HUDEP-2 (cell line): ENCODE measurements around the gene SGPP2.

Source experiments
- DNase-seq, 76 experiments: peaks; one replicate each; lab custom pipeline; 2025; ENCODE audit not compliant: unreplicated experiment in 76 of 76; lab: John Stamatoyannopoulos, UW

Gene SGPP2

DNA sequence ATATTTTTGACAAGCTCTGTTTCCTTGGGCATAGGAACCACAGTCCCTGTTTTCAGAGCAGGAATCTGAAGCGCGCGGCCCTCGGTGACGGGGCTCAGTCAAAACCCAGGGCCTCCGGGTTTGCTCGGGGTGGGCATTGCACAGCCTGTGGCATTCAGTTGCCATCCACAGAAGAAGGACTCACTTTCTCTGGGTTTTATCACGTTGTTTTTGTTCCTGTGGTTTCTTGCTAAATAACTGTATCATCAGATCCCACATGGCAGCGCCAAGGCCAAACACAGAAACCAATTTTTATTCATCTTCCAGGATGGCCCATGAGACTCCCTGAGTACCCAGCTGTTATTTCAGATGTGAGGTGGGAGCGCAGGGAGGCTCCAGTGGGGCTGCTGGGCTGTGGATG, 35.6 kb downstream of the SGPP2 start:
- DNase-seq, result no peak

DNA sequence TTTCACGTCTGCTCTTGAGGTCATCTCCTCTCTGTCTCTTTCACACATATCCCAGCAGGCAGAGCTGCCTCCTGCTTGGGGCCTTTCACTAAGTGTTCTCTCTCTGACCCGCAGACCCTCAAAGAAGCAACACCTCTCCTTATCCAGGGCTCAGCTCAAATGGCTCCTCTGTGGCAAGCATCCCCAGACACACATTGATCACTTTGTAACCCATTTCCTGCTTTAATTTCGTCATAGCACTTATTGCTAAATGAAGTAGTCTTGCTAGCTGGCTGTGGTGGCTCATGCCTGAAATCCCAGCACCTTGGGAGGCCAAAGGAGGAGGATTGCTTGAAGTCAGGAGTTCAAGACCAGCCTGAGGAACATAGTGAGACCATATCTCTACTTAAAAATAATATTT, 41.4 kb downstream of the SGPP2 start:
- no peak for DNase-seq

DNA sequence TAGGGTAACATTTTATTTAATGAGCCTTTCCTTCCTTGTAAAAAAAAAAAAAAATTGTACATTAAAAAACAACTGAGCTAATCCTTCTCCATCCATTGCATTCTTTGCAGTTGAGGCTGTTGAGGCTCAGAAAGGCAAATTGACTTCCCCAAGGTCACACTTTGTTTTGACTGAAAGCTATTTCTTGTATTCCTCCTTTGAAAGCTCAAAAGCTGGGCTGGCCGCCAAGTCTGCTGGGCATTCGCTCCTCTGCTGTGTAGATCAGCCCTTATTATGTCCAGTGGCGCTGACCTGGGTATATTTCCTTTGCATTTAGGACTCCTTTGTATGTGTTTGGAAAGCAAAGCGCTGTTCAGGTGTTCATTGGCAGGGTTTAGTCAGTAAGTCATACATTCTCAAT, 44.0 kb downstream of the SGPP2 start:
- DNase-seq, result peak in 2 of 76 experiments; percentile 2 to 10

DNA sequence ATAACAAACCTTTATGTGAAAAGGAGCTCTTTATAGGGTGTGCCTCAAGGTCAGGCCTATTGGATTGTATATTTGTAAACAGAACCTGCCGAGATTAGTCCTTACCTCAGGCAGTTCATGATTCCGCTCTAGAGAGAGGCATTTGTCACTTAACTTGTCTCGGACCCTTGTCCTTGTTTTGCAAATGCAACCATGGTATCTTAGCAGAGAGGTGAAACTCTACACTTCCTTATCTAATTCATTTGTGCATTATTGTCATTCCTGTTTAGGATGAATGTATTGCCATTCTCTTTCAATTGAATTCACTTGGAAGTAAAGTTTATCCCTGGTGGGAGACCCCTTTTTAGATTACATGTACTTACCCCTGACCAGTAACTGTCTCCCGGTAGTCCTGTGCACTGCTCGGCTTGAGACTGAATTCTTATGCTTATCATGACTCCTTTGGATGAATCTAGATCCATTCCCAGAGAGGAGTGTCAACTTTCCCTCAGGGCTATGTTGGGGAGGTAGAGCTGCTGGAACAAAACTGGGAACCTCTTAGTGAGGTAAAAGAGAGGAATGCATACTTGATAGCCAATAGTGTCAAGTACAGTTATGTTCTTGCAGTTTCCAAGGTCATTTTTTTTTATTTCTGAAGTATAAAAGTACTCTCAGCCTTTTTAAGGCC, 46.6 kb downstream of the SGPP2 start:
- DNase-seq, result no peak

DNA sequence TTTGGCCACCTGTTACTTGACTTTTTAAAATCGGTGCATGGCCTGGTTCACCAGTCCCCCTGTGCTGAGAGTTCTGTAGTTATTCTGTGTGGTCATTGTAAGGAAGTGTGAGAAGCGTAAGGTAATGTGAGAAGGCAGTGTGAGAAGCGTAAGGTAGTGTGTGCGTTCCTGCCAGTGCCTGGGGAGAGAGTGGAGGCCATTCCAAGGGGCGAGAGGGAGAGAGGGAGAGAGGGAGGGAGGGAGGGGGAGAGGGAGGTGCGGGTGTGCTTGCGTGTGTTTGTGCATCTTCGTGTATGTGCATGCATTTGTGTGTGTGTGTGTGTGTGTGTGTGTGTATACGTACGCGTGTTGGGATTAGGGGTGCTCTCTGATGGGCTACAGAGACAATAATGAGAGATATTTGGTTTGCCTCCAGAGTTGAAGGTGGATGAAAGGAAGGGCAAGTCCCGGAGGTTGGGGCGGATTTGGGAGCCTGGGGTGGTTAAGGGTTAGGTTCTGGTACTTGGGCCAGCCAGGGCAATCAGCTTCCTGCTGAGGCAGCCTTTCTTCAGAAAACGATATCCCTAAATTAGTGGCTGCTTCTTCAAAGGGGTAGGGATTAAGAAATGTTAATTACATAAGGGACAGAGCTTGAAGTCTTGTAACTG, 53.7 kb downstream of the SGPP2 start:
- no peak for DNase-seq

DNA sequence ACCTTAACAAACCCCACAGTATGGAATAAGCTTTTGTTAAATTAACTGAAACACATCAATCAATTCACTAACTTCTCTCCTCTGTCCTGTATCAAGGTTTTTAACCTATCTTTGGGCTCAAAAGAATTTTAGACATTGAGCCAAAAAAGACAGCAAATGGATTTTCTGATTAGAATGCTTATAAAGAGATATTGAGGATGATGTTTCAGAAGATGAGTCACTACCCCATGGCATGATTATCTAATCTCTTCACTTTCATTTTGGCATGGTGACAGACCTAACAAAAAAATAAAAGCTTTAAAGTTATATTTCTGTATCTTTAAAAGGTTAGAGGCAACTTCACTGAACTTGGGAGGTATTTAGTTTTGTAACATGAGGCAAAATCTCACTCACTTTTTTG, 55.5 kb downstream of the SGPP2 start:
- no peak for DNase-seq

DNA sequence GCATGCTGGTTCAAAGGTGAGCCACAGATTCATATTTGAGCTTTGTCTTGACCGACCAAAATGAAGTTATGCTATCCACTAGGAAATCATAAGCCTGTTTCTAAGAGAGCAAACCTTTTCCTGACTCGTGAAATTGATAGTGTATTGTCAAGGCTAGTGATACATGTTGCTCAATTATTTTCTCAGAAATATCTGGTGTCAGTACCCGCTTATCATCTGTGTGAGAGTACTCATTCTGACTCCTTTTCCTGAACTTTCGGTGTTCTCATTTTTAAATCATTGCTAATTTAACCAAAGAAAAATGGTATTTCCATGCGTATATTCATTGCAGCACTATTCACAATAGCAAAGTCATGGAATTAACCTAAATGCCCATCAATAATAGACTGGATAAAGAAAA, 56.2 kb downstream of the SGPP2 start:
- DNase-seq, result no peak

DNA sequence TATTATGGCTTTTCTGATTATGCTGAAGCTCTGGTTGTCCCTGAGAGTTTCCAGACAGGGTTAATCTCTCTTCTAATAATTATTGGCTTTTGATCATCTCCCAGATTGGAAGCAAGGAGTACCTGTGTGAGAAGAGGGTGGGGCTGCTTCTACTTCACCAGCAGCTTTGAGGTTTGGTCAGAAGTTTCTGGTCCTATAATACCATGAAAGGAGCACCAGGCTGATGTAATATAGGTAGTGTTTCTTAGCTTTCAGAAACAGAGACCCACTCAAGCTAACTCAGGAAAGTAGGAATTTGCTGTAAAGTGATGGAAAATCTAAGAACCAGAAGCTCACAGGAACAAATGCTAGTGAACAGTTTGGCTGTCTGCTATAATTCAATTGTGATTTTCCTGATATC, 57.6 kb downstream of the SGPP2 start:
- no peak for DNase-seq

DNA sequence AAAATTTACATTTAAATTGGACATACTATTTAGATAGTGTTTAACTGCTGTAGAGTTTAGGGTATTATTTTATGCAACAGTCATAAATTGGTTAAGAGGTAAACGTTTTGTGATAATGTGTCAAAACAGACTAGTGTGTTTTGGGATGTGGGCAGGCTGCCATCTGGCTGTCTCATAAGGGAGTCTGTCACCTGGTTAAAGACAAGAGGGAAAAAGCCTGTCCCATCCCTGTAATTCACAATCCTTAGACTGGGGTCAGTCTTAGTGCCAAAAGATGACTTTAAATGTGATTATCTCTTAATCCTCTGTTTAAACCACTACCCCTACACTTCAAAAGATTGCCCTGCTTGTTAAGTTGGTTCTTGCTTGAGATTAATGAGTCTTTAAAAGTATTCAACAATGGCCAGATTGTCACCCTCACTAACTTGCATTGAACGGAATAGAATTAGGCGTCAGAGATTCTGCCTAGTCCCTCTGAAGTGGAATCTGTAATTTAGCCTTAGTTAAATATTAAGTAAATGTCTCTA, 59.2 kb downstream of the SGPP2 start:
- DNase-seq, result no peak

DNA sequence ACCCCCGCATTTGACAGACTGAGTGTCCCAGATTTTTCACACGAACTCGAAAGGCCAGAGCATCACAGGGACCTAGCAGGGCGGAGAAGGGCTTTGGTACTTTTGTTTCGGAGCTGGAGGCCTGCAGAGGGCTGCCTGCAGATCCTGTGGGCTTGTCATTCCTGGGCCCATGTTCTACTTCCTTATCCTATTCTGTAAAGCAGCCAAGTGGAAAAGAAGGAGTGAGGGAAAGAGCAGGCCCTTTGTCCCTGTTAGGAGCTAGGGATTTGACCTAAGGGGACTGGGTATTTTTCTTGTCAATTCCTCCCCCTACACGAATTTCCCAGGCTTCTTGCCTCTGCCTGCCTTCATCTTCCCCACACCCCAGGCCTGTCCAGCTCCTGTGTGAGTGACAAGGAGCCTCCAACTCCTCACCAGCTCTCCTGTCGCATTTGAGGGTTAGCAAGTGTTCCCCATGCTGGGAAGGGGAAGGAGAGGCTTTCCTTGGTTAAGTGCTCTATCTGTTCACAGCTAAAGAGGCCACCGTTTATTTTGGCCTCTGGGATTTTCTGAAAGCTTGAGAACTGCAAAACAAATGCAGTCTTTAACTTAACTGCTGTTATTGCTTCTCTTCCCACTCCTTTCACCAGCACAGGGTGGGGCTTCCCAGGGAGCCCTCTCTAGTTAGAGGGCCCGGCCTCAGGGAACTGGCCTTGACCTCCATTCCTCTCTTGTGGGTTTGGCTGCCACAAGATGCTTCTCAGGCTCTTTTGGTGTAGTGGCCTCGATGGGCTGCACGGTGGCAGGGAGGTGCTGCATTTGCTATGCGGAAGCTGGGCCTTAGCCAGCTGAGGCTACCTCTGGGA, 61.2 kb downstream of the SGPP2 start:
- DNase-seq, result no peak

DNA sequence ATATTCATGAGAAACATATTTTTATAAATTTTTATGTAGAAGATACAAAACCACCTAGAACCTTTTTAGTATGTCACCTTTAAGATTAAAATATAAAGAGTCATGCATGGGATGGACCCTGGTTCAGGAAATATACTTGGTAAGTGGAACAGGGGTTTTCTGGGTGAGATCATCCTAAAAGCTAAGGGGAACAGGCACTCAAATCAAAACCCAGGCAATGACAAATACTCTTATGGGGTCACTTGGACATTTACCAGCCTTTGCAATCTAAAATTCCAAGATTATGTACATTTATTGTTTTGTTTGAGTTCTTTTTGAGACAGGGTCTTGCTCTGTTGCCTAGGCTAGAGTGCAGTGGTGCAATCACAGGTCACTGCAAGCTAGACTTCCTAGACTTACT, 65.8 kb downstream of the SGPP2 start:
- DNase-seq, result no peak

DNA sequence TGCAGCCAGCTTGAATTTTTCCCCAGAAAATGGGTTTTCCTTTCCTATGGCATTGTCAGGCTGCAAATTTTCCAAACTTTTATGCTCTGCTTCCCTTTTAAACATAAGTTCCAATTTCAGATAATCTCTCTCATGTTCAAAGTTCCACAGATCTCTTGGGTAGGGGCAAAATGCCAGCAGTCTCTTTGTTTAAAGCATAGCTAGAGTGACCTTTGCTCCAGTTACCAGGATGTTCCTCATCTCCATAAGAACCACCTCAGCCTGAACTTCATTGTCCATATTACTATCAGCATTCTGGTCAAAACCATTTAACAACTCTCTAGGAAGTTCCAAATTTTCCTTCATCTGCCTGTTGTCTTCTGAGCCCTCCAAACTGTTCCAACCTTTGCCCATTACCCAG, 68.3 kb downstream of the SGPP2 start:
- DNase-seq, result no peak

DNA sequence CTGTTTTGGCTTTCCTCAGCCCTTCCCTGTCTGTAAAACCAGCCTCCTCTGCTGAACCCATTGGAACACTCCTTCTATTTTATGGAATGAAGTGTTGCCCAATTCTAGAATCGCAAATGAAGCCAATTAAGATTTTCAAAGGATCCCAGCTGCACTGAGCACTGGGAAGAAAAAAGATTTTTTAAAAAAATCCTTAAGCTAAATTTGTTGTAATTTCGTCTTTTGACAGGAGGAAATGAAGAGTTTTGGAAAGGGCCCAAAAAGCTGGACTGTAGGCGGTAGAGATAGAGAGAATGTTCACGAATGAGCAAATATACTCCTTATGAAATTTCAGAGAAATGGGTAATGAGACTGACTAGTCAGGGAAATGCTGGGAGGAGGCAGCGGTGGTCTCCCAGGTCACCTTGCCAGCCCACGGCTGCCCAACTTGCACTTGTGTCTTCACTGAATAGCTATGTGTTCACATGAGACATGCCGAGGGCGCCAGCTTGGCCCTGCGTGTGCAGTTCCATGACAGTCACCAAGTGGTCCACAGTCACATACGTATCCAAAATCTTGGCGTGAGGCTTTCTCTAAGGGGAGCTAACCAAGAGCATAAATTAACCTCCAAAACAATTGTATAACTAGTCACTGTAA, 69.9 kb downstream of the SGPP2 start:
- DNase-seq, result no peak

DNA sequence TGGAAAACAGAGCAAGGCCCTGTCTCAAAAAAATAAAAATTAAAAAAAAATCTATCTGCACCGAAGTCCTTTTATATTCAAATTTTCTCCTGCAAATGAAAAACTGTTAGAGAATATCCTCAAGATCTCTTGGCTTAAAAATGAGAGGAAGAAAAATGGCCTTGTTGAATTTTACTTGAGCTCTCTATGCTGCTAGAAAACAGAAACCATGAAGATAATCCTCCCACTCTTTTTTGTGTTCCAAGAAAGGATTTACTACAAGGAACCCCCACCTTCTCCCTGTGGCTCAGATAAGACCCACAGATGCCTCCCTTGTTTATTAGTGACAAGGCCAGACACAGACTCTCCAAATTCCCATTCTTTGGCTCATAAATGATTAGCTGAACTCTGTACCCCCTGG, 71.0 kb downstream of the SGPP2 start:
- no peak for DNase-seq

DNA sequence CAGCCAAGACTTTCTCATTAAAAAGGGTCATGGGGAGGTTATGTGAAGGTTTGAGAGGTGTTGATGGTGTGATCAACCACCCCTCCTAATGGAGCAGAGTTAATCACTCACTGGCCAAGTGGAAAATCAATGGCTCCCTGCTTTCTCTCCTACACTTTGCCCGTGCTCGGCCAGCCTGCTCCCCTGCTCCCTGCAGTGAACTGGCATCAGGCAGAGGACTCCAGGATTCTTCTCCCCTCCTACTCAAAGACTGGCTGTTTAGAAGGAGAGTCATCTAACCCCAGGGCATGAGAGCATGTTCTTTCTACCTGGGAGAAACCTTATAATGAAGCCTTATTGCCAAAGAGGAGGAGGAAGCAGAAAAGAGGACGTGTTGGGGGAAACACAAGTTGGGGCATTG, 74.9 kb downstream of the SGPP2 start:
- no peak for DNase-seq

DNA sequence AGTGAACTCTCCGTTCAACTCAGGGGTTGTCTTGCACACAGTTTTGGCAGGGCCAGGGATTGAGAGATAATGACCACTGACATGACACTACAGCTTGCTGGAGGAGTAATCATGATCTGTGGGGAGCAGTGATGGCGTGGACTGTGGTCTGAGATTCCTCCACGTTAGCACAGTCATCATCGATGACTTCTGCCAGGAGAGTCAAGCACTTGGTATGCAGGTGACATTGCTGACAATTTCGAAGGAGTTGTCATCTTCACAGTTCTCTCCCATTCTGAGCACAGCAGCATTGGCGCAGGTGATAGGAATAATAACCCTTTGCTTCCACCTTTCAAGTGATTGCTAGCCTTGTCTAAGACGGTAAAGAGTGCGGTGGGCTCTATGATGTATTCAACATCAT, 79.8 kb downstream of the SGPP2 start:
- no peak for DNase-seq

DNA sequence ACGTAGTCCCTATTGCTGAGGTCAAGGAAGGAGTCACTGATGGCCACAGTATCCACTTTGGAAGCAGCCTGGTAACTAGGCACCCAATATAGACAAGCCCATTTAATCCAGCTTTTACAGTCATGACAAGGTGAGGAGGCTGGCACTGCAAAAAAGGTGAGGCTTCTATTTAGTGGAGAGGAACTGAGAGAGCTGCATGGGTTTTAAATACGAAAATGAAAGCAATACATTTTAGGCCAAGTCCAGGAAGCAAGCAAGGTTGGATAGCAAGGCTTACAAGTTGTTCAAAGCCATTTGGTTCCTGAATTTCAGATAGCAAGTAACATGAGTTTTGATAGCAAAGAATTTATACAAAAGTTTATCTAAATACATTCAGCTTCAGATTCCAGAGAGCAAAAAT, 80.4 kb downstream of the SGPP2 start:
- no peak for DNase-seq

DNA sequence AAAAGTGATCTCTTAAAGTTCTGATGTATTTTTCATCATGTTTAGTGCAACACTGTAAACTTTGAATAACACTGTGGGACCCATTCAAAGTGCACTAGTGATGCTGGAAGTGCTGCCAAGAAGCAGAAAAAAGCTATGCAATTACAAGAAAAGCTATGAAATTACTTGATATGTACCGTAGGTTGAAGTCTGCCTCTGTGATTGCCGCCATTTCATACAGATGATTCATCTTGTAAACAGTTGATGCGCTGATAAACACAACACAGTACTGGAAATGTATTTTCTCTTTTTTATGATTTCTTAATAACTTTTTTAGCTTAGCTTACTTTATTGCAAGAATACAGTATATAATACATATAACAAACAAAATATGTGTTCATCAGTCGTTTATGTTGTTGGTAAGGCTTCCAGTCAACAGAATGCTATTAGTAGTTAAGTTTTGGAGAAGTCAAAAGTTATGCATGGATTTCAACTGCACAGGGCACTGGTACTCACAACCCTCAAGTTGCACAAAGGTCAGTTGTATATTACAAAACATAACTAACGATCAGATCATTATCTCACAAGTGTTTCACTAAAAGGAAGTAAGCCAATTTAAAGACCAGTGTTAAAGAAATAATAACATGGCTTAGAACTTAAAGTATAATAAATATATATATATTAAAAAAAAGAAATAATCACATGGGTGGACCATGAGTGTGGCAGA, 82.0 kb downstream of the SGPP2 start:
- no peak for DNase-seq

DNA sequence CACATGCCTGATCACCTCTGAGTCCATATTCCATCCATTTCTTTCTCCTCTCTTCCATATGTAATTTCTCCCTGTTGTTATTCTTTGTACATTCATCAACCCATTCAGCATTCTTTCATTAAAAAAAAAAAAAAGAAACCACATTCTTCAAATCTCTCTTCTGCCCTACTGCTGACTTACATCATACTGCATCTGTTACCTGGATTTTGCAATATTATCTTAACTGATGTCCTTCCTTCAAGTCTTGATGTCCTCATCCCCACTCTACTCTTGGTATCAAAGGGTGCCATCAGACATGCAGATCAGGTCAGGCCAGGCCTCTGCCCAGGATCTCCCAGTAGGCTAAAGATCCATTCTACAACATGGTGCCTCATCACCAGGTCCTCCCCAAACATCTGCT, 90.6 kb downstream of the SGPP2 start:
- DNase-seq, result no peak

DNA sequence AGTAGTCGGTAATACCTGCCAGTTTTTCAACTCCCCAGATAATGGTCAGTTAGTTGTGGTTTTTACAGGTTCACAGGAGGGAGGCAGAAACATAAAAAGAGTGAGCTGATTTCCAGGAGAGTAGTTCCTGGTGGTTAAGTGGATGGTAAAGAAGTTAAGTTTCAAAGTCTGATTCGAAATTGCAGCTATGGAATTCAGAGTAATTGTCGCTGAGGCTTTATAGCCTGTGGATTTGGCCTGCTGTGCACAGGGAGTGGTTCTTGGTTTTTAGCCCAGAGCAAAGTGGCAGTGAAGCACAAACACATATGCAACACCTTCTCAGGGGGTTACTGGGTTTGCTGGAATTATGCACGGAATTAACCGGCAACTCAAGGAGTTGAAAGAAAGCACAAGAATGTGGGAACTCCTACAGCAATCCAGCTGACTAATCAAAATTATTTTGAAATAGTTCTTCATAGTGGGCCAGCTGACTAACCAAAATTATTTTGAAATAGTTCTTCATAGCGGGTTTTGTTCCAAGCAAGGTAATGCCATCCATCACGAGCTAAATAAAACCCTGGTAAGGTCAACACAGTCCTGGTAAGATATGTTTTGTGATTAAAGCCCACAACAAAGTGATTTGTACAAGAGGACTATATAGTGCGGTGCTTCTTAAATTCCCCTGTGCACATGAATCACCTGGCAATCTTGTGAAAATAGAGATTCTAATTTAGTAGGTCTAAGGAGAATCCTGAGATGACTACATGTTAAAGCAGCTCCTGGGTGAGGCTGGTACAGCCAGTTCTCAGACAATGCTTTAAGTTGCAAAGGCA, 94.4 kb downstream of the SGPP2 start:
- no peak for DNase-seq
